K562 (cell line): Measurements from ENCODE around the gene PAQR8. TPM values are rescaled to one million over a fixed set of nuclear protein-coding genes. Genes with fewer than 3 reads are reported as not detected.
A peak's percentile ranks its signal among the peaks of the same experiment; 100 is the strongest.

Experiments used
- ATAC-seq: fragments of 200-7000 bp; cut with Tn5 transposase; 3 replicates; pipeline ENCODE4 v1.9.1; 2020; ENCODE audit warnings: moderate library complexity
- Bru-seq: library from RNA; stranded (reverse); fragments of 400-500 nt; gene quantifications from one replicate; lab custom pipeline; 2021; lab: Mats Ljungman, UMichigan
- BruChase-seq, 2 experiments: library from RNA; stranded (reverse); fragments of 400-500 nt; gene quantifications; one replicate each; lab custom pipeline; 2021; lab: Mats Ljungman, UMichigan
- BruUV-seq: library from RNA; stranded (reverse); fragments of 400-500 nt; replicated peaks from 2 replicates; lab custom pipeline; 2021; lab: Mats Ljungman, UMichigan
- CTCF ChIA-PET: fragments of 300-600 bp; formaldehyde crosslinking; extraction: SDS; loops from one replicate; lab custom pipeline; 2021; ENCODE audit warnings: low intra/inter-chr PET ratio; lab: Yijun Ruan, JAX
- POLR2A ChIA-PET: fragments of 300-600, 350-650 bp; sonication (Branson Sonifier 250); formaldehyde crosslinking; extraction: SDS; loops from one replicate; lab custom pipeline; 2021; ENCODE audit warnings: antibody characterized with exemption, inconsistent platforms; lab: Yijun Ruan, JAX
- DNase-seq, 4 experiments: peaks; one replicate each; pipeline versions ENCODE4 v3.0.0 to v3.0.0-alpha.2; 2011 to 2018; ENCODE audit warnings: low spot score in 3 of 4, mixed read lengths in 3 of 4; ENCODE audit errors: extremely low read depth in 1 of 4
- FAIRE-seq: peaks from 2 replicates; lab custom pipeline; 2011; peaks lifted over from hg19 to GRCh38; lab: Jason Lieb, UNC
- H2AFZ ChIP-seq: 2 replicates; pipeline ENCODE4 v1.6.0; 2011; ENCODE audit warnings: low read depth, low read length, control low read depth, inconsistent platforms
- H3K27ac ChIP-seq: fragments of 200-600 bp; 3 replicates; pipeline ENCODE4 v1.8.0; 2011; ENCODE audit warnings: low read depth, mild to moderate bottlenecking, control low read depth, inconsistent platforms, low read length, moderate library complexity, mixed read lengths; ENCODE audit errors: extremely low read depth
- H3K27me3 ChIP-seq, 2 experiments: fragments of 300-600 bp in 1 of 2; 2 replicates in 1 of 2; 3 replicates in 1 of 2; pipeline versions ENCODE4 v1.6.0 to v1.8.0; 2011; ENCODE audit warnings: inconsistent platforms in 2 of 2, low read length in 2 of 2, mild to moderate bottlenecking in 1 of 2, mixed read lengths in 1 of 2, moderate library complexity in 1 of 2; ENCODE audit not compliant: control insufficient read depth in 2 of 2, insufficient read depth in 2 of 2
- H3K36me3 ChIP-seq: fragments of 300-600 bp; 3 replicates; pipeline ENCODE4 v1.8.0; 2011; ENCODE audit warnings: mild to moderate bottlenecking, low read length, inconsistent platforms; ENCODE audit not compliant: control insufficient read depth, insufficient read depth
- H3K4me1 ChIP-seq, 2 experiments: fragments of 200-600 bp in 1 of 2; replicated peaks in 1 of 2; 2 replicates in 1 of 2; 3 replicates in 1 of 2; pipeline versions ENCODE4 v1.5.1 to v1.8.0; 2011; ENCODE audit warnings: inconsistent platforms in 2 of 2, low read length in 2 of 2, mild to moderate bottlenecking in 1 of 2, mixed read lengths in 1 of 2, moderate library complexity in 1 of 2; ENCODE audit not compliant: control insufficient read depth in 2 of 2, insufficient read depth in 2 of 2
- H3K4me2 ChIP-seq: 2 replicates; pipeline ENCODE4 v1.6.1; 2011; ENCODE audit warnings: low read length, control low read depth, inconsistent platforms, mixed read lengths; ENCODE audit not compliant: insufficient read depth
- H3K4me3 ChIP-seq: fragments of 200-600 bp; sonication (generic), shearing (Covaris generic); 2 replicates; pipeline ENCODE4 v1.5.1; 2016; ENCODE audit warnings: control low read depth, inconsistent platforms
- H3K79me2 ChIP-seq: fragments of 200-600 bp; 3 replicates; pipeline ENCODE4 v1.8.0; 2011; ENCODE audit warnings: low read length, inconsistent platforms; ENCODE audit not compliant: control insufficient read depth, insufficient read depth
- H3K9ac ChIP-seq, 2 experiments: 2 replicates each; pipeline versions ENCODE4 v1.6.0 to v1.6.1; 2011; ENCODE audit warnings: low read depth in 2 of 2, low read length in 2 of 2, control low read depth in 1 of 2, inconsistent platforms in 1 of 2, mild to moderate bottlenecking in 1 of 2, mixed read lengths in 1 of 2; ENCODE audit not compliant: insufficient read depth in 1 of 2
- H3K9me1 ChIP-seq: one replicate; pipeline ENCODE4 v1.6.0; 2011; ENCODE audit warnings: inconsistent platforms, mild to moderate bottlenecking, low read length, moderate library complexity; ENCODE audit not compliant: control insufficient read depth, insufficient read depth
- H3K9me3 ChIP-seq: replicated peaks from 2 replicates; pipeline ENCODE4 v1.5.1; 2011; ENCODE audit warnings: low read depth, low read length, inconsistent platforms; ENCODE audit not compliant: control insufficient read depth, insufficient read depth
- H4K20me1 ChIP-seq: replicated peaks from 2 replicates; pipeline ENCODE4 v1.6.1; 2011; ENCODE audit warnings: low read length, inconsistent platforms, mixed read lengths; ENCODE audit not compliant: control insufficient read depth, insufficient read depth
- CBX5 ChIP-seq: IDR thresholded peaks from 2 replicates; pipeline ENCODE4 v1.6.1; 2014; ENCODE audit warnings: low read depth, borderline replicate concordance
- CXXC5 ChIP-seq: fragments of 250-450 bp; sonication (Bioruptor Pico); IDR thresholded peaks from 2 replicates; pipeline ENCODE4 v1.8.0; 2022; ENCODE audit warnings: inconsistent platforms, mild to moderate bottlenecking, moderate library complexity
- EGR1 ChIP-seq: fragments of 450-650 bp; conservative IDR thresholded peaks from 2 replicates; pipeline ENCODE4 v1.6.1; 2017; ENCODE audit warnings: mild to moderate bottlenecking
- NFATC3 ChIP-seq: fragments of 450-650 bp; IDR thresholded peaks from 2 replicates; pipeline ENCODE4 v1.6.1; 2017; ENCODE audit warnings: mild to moderate bottlenecking
- NRF1 ChIP-seq, 2 experiments: fragments of 450-650 bp; IDR thresholded peaks in 1 of 2; conservative IDR thresholded peaks in 1 of 2; 2 replicates each; pipeline ENCODE4 v1.6.1; 2014; ENCODE audit warnings: mild to moderate bottlenecking in 2 of 2
- RCOR1 ChIP-seq, 2 experiments: IDR thresholded peaks; 2 replicates each; pipeline ENCODE4 v1.6.1; 2012; ENCODE audit warnings: low read depth in 2 of 2, low read length in 2 of 2, borderline replicate concordance in 1 of 2, improper control_type of control experiment in 1 of 2
- SAFB ChIP-seq: fragments of 200-400 bp; formaldehyde crosslinking; IDR thresholded peaks from 2 replicates; pipeline ENCODE4 v1.6.1; 2017; ENCODE audit warnings: low read depth, low read length, borderline replicate concordance
- SNAPC5 ChIP-seq: fragments of 250-450 bp; sonication (Bioruptor Pico); IDR thresholded peaks from 2 replicates; pipeline ENCODE4 v1.8.0; 2021; ENCODE audit warnings: moderate library complexity, mild to moderate bottlenecking, inconsistent platforms
- SREBF1 ChIP-seq: fragments of 150-350 bp; IDR thresholded peaks from 2 replicates; pipeline ENCODE4 v1.6.1; 2014; ENCODE audit warnings: antibody characterized with exemption, low read depth, low read length, borderline replicate concordance
- VEZF1 ChIP-seq: fragments of 200-800 bp; sonication (Bioruptor generic); IDR thresholded peaks from 2 replicates; pipeline ENCODE4 v1.6.1; 2017; ENCODE audit warnings: missing genetic modification characterization, missing compliant biosample characterization
- ZFX ChIP-seq: sonication (generic); formaldehyde crosslinking; IDR thresholded peaks from 2 replicates; pipeline ENCODE4 v1.8.0; 2022; ENCODE audit warnings: mild to moderate bottlenecking, missing genetic modification reagents, moderate library complexity
- ZNF24 ChIP-seq: fragments of 450-650 bp; IDR thresholded peaks from 2 replicates; pipeline ENCODE4 v1.6.1; 2016
- ZNF511 ChIP-seq: sonication (generic); formaldehyde crosslinking; IDR thresholded peaks from 2 replicates; pipeline ENCODE4 v1.8.0; 2022; ENCODE audit warnings: mild to moderate bottlenecking, missing genetic modification reagents
- WGBS: fragments of 100-300 bp; shearing (Covaris generic); methylation state at CpG from one replicate; pipeline ENCODE4 v1.1.6; 2016; ENCODE audit warnings: low coverage, mixed read lengths; ENCODE audit not compliant: insufficient coverage; ENCODE audit errors: missing lambda C conversion rate; 5-methylcytosine and 5-hydroxymethylcytosine counted together
- in situ Hi-C: fragments of 300-500 bp; cut with MboI; formaldehyde crosslinking; loops from 4 replicates; pipeline ENCODE4 v1.15.0; 2018; ENCODE audit warnings: inconsistent platforms, mixed read lengths
- intact Hi-C: fragments of 100-400 bp; cut with micrococcal nuclease; formaldehyde crosslinking; loops from 2 replicates; pipeline ENCODE4 v1.14.2; 2022
- long read RNA-seq, 3 experiments: library from polyadenylated mRNA in 2 of 3; library from RNA in 1 of 3; unstranded in 2 of 3; stranded (forward) in 1 of 3; transcript quantifications; one replicate each; pipeline ENCODE4 v2.0.0, GENCODE V29; 2019 to 2022
- polyA minus RNA-seq, 3 experiments: library from RNA; depleted of rRNA, polyadenylated mRNA; stranded (reverse); fragments of >200 nt; gene quantifications; 2 replicates each; pipeline ENCODE4 v1.2.3, GENCODE V29; 2011
- polyA plus RNA-seq, 8 experiments: library from polyadenylated mRNA; depleted of rRNA in 4 of 8; stranded (reverse) in 5 of 8; unstranded in 3 of 8; fragments of >200 nt; fragmentation: Nextera tagmentation in 2 of 8; fragmentation: Illumina TruSeq in 1 of 8; extraction: Ambion mirVana in 2 of 8; extraction: Trizol in 1 of 8; gene quantifications; 2 replicates each; pipeline versions ENCODE4 v1.2.1 to v1.2.3, GENCODE V29; 2011 to 2014; ENCODE audit warnings: inconsistent platforms in 1 of 8, missing spikeins in 1 of 8
- total RNA-seq, 7 experiments: library from RNA; depleted of rRNA in 6 of 7; stranded (reverse); fragments of >200 nt in 6 of 7; fragmentation: Illumina TruSeq in 2 of 7; extraction: Trizol in 2 of 7; gene quantifications; 2 replicates each; pipeline versions ENCODE4 v1.2.1 to v1.2.3, GENCODE V29; 2011 to 2021; ENCODE audit warnings: low replicate concordance in 1 of 7

Gene PAQR8
- total RNA-seq (2011; cell fraction: chromatin; rRNA removed; ENCODE audit: low replicate concordance): 9.3 and 9.5 TPM in 2 replicates
- total RNA-seq (2011; cell fraction: nucleolus; rRNA removed): 12.0 and 12.5 TPM in 2 replicates
- total RNA-seq (2011; cell fraction: nucleoplasm; rRNA removed): 13.9 and 16.5 TPM in 2 replicates
- total RNA-seq (2014; rRNA removed) (3.0 and 3.7 TPM in 2 replicates), total RNA-seq (2014; rRNA removed; fragmentation: Illumina TruSeq; extraction: Trizol) (4.3 and 4.7 TPM in 2 replicates), total RNA-seq (2015; rRNA removed; fragmentation: Illumina TruSeq; extraction: Trizol) (2.9 and 3.2 TPM in 2 replicates), total RNA-seq (2021) (5.4 and 7.1 TPM in 2 replicates), polyA plus RNA-seq (2011; rRNA removed) (10.2 and 15.4 TPM in 2 replicates), polyA plus RNA-seq (2014; fragmentation: Illumina TruSeq; extraction: Trizol) (4.3 and 5.1 TPM in 2 replicates), polyA plus RNA-seq (2014; fragmentation: Nextera tagmentation; extraction: Ambion mirVana) (1 to 10 TPM; 1.4 TPM), polyA plus RNA-seq (2014; rRNA removed) (3.5 and 3.8 TPM in 2 replicates), polyA minus RNA-seq (2011; rRNA and poly(A)+ RNA removed) (13.6 and 19.4 TPM in 2 replicates), Bru-seq, nascent RNA (percentile 53 among the genes with signal in this experiment), BruChase-seq, experiment 1, labeled RNA remaining after a 2-hour chase (percentile 61 among the genes with signal in this experiment), BruChase-seq, experiment 2, labeled RNA remaining after a 6-hour chase (percentile 63 among the genes with signal in this experiment)
- polyA plus RNA-seq (2011; cell fraction: cytosol; rRNA removed): 12.7 and 14.5 TPM in 2 replicates
- 5.0 and 7.7 TPM in 2 replicates for polyA plus RNA-seq (2011; cell fraction: nucleus; rRNA removed)
- polyA plus RNA-seq (2012): 4.1 and 5.7 TPM in 2 replicates
- 7.9 and 11.4 TPM in 2 replicates for polyA minus RNA-seq (2011; cell fraction: cytosol; rRNA and poly(A)+ RNA removed)
- polyA minus RNA-seq (2011; cell fraction: nucleus; rRNA and poly(A)+ RNA removed): 4.6 and 9.8 TPM in 2 replicates
- long read RNA-seq, experiment 1, full-length matches to known transcripts: 21 of 29 reads
- long read RNA-seq, experiment 1, partial matches to known transcripts: 1 of 29 reads
- long read RNA-seq, experiment 1, other reads (novel, unspliced or antisense): 7 of 29 reads
- long read RNA-seq, experiment 2, full-length matches to known transcripts: 7 of 9 reads
- long read RNA-seq, experiment 2, partial matches to known transcripts: 0 of 9 reads
- long read RNA-seq, experiment 2, other reads (novel, unspliced or antisense): 2 of 9 reads
- long read RNA-seq, experiment 3, full-length matches to known transcripts: 6 of 8 reads
- long read RNA-seq, experiment 3, partial matches to known transcripts: 0 of 8 reads
- long read RNA-seq, experiment 3, other reads (novel, unspliced or antisense): 2 of 8 reads

GRCh38 chr6:52361945-52362442, at the start of gene PAQR8:
Gene PAQR8, plus strand, starts transcription at chr6:52362151. Its CDS starts 41,063 bp downstream, at chr6:52403214.
- Histone ChIP-seq H3K9ac (peak within 1 kb of the TSS; percentile 77 to 97), H3K4me3 (peak within 1 kb of the TSS; percentile 85), H3K79me2 (peaks cover 47% of the 10 kb centered on the region), H3K27me3 (no peaks in the 10 kb centered on the region), H3K36me3 (peaks cover 11% of the 10 kb centered on the region; the same call in 2 of the 3 replicates), H2AFZ (peak within 1 kb of the TSS; percentile 94), H3K4me1 (peaks cover 20 to 33% of the 10 kb centered on the region in 2 experiments), H3K9me1 (no peaks in the 10 kb centered on the region), H4K20me1 (no peaks in the 10 kb centered on the region), H3K4me2 (peak within 1 kb of the TSS; percentile 85), H3K27ac (peak within 1 kb of the TSS; percentile 78), H3K9me3 (no peaks in the 10 kb centered on the region)
- in situ Hi-C loops (no loop called here), intact Hi-C loops (loop anchor here (1.0 to 5.0 kb wide), 3 partner anchors 45 to 77 kb away; no protein-coding TSS in a partner anchor)
- peak; percentile 84 to 98 (median 96) for DNase-seq
- FAIRE-seq: no peak
- 0% methylated on average over 44 of the region's 69 CpGs for WGBS
- BruUV-seq: no TSS peak
- ChIA-PET POLR2A (interaction anchor here (0.6 to 3.5 kb wide), 10 partner anchors 10 to 79 kb away, joined by 3 to 17 read pairs (median 4); partner anchors contain the start of gene MCM3), CTCF (interaction anchor here (1.0 kb wide), 1 partner anchor 75 kb away, joined by 3 read pairs; no protein-coding TSS in a partner anchor)
- ATAC-seq: peak; percentile 92
- TF ChIP-seq SNAPC5 (CRISPR knock-in tag) (no peak), NFATC3 (no peak), SAFB (peak; percentile 70), NRF1 (conservative IDR thresholded peaks at IDR 0.05 in 1 of 2, IDR thresholded peaks at IDR 0.05 in 1 of 2) (peak; percentile 93 to 94; a peak in 3 of 4 replicates), VEZF1 (peak; percentile 63), EGR1 (peak; percentile 57; the same call in 1 of the 2 replicates), RCOR1 (IDR thresholded peaks at IDR 0.05; ENCODE audit: borderline replicate concordance in 1 of 2, low read depth in 2 of 2, low read length in 2 of 2) (peak in 1 of 2 experiments; percentile 1; a peak in 1 of 4 replicates), ZFX (CRISPR knock-in tag) (peak; percentile 44), ZNF511 (CRISPR knock-in tag) (peak; percentile 24; the same call in 1 of the 2 replicates), CBX5 (no peak), SREBF1 (0 out of 2 replicates have a peak, but pooled peaks have one; percentile 29), CXXC5 (CRISPR knock-in tag) (peak; percentile 86), ZNF24 (peak; percentile 58; the same call in 1 of the 2 replicates)
